ENCODE data around the gene KIRREL3. TPM values are rescaled to one million over a fixed set of nuclear protein-coding genes. Genes with fewer than 3 reads are reported as not detected.
A peak's percentile ranks its signal among the peaks of the same experiment; 100 is the strongest.

KIRREL3 gene
- total and polyA plus RNA-seq, 2 of the 8 experiments (the other 6 are each of a cell fraction or from before 2014, with no cell fraction given) = 0.29 to 0.32 TPM

GRCh38 chr11:126628450-126628789, 372.1 kb downstream of the KIRREL3 start:
- peaks cover 2% of the 10 kb centered on the region; the same call in 1 of the 2 replicates for H3K23me2 ChIP-seq (ENCODE audit: low read depth, low read length)
- H3K79me2 ChIP-seq (ENCODE audit: control insufficient read depth in 1 of 2, insufficient read depth in 2 of 2, low read length in 2 of 2) = no peaks in the 10 kb centered on the region
- H3K9ac ChIP-seq (replicated peaks in 1 of 4; ENCODE audit: extremely low read depth in 1 of 4, low read depth in 3 of 4, low read length in 3 of 4) = no peak overlapping the region
- no peak overlapping the region for H3K56ac ChIP-seq (replicated peaks; ENCODE audit: insufficient read length, low read depth, low read length)
- H2BK20ac ChIP-seq (ENCODE audit: low read length) = no peak overlapping the region
- H2BK15ac ChIP-seq (ENCODE audit: low read length) = no peak overlapping the region
- H4K5ac ChIP-seq (ENCODE audit: insufficient read length, low read depth, low read length) = no peak overlapping the region
- no peak overlapping the region for H2BK120ac ChIP-seq (replicated peaks; ENCODE audit: low read depth, low read length)
- no peaks in the 10 kb centered on the region for H3K79me1 ChIP-seq (ENCODE audit: low read depth, low read length)
- ChIA-PET POLR2A (ENCODE audit: partially characterized antibody) (no interaction called here), CTCF (ENCODE audit: partially characterized antibody) (interaction anchor here (0.6 to 1.6 kb wide), 4 partner anchors 20 to 362 kb away, joined by 3 to 4 read pairs (median 3); no protein-coding TSS in a partner anchor)
- H2AK5ac ChIP-seq (ENCODE audit: low read depth, low read length) = no peak overlapping the region
- no peak overlapping the region for H3K4me3 ChIP-seq (ENCODE audit: extremely low read depth in 1 of 4, insufficient read depth in 2 of 4, low read depth in 3 of 4, low read length in 4 of 4)
- H2AFZ ChIP-seq (ENCODE audit: low read length) = no peak overlapping the region
- H3K18ac ChIP-seq (ENCODE audit: extremely low read depth, low read length) = no peak overlapping the region
- H3K14ac ChIP-seq (ENCODE audit: insufficient read length) = no peak overlapping the region
- no peaks in the 10 kb centered on the region; a peak in 3 of 7 replicates for H3K4me1 ChIP-seq (replicated peaks in 1 of 4; ENCODE audit: control insufficient read depth in 3 of 4, insufficient read depth in 4 of 4, low read length in 3 of 4)
- no peak overlapping the region for H3K4ac ChIP-seq (replicated peaks; ENCODE audit: insufficient read length, low read depth, low read length)
- H3K4me2 ChIP-seq (ENCODE audit: insufficient read depth in 1 of 2, low read depth in 2 of 2, low read length in 2 of 2) = no peak overlapping the region
- H3K36me3 ChIP-seq (ENCODE audit: control insufficient read depth in 2 of 4, insufficient read depth in 4 of 4, low read length in 3 of 4) = no peaks in the 10 kb centered on the region
- H4K20me1 ChIP-seq (replicated peaks in 1 of 2; ENCODE audit: control insufficient read depth in 1 of 2, insufficient read depth in 2 of 2, low read length in 2 of 2) = no peaks in the 10 kb centered on the region
- no peak overlapping the region for H3K27ac ChIP-seq (ENCODE audit: low read depth, low read length)
- no peak overlapping the region for H3K23ac ChIP-seq (ENCODE audit: insufficient read length)
- no peak overlapping the region for H2BK5ac ChIP-seq (ENCODE audit: low read depth, low read length)
- WGBS, 2 experiments (ENCODE audit: extremely low coverage in 1 of 2, insufficient coverage in 1 of 2, insufficient read length in 1 of 2, insufficient replicate concordance in 2 of 2, low coverage in 1 of 2, low lambda C conversion rate in 2 of 2, missing lambda C conversion rate in 1 of 2) = 92% methylated on average over 1 of the region's 1 CpG; no CpG with 5 or more reads in 1 of the 2 experiments
- H3K27me3 ChIP-seq (replicated peaks in 1 of 4; ENCODE audit: control insufficient read depth in 3 of 4, extremely low read depth in 1 of 4, insufficient read depth in 3 of 4, low read length in 3 of 4) = peaks cover 0 to 3% (median 0%) of the 10 kb centered on the region in 4 experiments; a peak in 1 of 7 replicates
- no peak for FAIRE-seq
- no peak overlapping the region for H4K8ac ChIP-seq (ENCODE audit: extremely low read depth, insufficient read depth, low read length)
- H2BK12ac ChIP-seq (ENCODE audit: low read depth, low read length) = 0 out of 2 replicates have a peak overlapping the region, but pooled peaks have one; percentile 12
- H3K9me3 ChIP-seq (ENCODE audit: insufficient read depth in 2 of 2, low read depth in 1 of 2, low read length in 1 of 2) = no peaks in the 10 kb centered on the region
- DNase-seq (ENCODE audit: low read depth in 1 of 2, low spot score in 2 of 2) = no peak
- no peak overlapping the region for H4K91ac ChIP-seq (replicated peaks; ENCODE audit: insufficient read length, low read length)
- TF ChIP-seq SP4 (IDR thresholded peaks at IDR 0.05; ENCODE audit: low read length) (no peak), YY1 (IDR thresholded peaks at IDR 0.05; ENCODE audit: low read depth, low read length) (no peak), FOSL1 (IDR thresholded peaks at IDR 0.05; ENCODE audit: insufficient read depth, low read depth, low read length) (no peak), PHF8 (conservative IDR thresholded peaks at IDR 0.05; ENCODE audit: low read depth, low read length) (no peak), RNF2 (IDR thresholded peaks at IDR 0.05; ENCODE audit: borderline replicate concordance, low read depth, low read length, missing control alignments, poor library complexity, severe bottlenecking) (no peak), MAFK (IDR thresholded peaks at IDR 0.05; ENCODE audit: low read depth, low read length) (no peak), E2F6 (IDR thresholded peaks at IDR 0.05) (no peak), TEAD4 (IDR thresholded peaks at IDR 0.05; ENCODE audit: low read depth, low read length) (no peak), RXRA (IDR thresholded peaks at IDR 0.05; ENCODE audit: insufficient read depth, low read depth, low read length) (no peak), KDM5A (IDR thresholded peaks at IDR 0.05; ENCODE audit: low read length) (no peak), SAP30 (IDR thresholded peaks at IDR 0.05; ENCODE audit: insufficient read depth, insufficient replicate concordance, low read length) (no peak), EP300 (IDR thresholded peaks at IDR 0.05; ENCODE audit: borderline replicate concordance in 1 of 2, low read depth in 2 of 2, low read length in 2 of 2) (no peak)

All from H1 (cell line).